DMS114 treated with DMSO at 0.1 percent for 48 hours (cell line): Measurements from ENCODE around the gene MYRF.

ENCODE experiments used
- DNase-seq: peaks from one replicate; lab custom pipeline; 2025; ENCODE audit not compliant: unreplicated experiment; lab: John Stamatoyannopoulos, UW

MYRF gene

DNA sequence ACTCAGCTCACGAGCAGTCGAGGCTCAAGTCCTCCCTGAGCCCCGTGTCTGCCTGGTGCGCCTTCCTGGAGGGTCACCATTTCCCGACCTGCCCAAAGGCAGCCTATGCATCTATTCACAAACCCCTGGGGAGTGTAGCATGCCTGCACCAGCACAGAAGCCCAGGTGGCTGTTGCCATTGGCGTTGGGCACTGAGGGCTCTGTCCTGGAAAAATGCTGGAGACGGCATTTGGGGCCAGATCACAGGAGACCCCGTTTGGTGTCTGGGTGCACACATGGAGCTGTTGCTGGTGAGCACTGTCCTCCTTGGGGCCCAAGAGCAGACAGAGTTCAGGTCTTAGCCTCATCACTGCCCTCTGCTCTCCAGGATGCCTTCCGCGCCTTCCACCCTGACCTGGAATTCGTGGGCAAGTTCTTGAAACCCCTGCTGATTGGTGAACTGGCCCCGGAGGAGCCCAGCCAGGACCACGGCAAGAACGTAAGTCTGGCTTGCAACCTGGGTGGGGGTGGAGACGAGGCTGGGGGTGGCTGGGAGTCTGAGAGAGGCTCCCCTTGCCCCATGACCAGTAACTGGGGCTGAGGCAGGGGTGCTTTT is 85.1 kb downstream of the MYRF start:
- DNase-seq = no peak
